Dermis lymphatic vessel endothelial cell (primary cell): Measurements from ENCODE around the gene PREP. TPM values are rescaled to one million over a fixed set of nuclear protein-coding genes. Genes with fewer than 3 reads are reported as not detected.

Experiments used
- total RNA-seq: library from RNA; depleted of rRNA; stranded (reverse); fragments of >200 nt; gene quantifications from 2 replicates; pipeline ENCODE4 v1.2.1, GENCODE V29; 2014

The PREP gene
- total RNA-seq = 15.0 and 19.2 TPM in 2 replicates

DNA sequence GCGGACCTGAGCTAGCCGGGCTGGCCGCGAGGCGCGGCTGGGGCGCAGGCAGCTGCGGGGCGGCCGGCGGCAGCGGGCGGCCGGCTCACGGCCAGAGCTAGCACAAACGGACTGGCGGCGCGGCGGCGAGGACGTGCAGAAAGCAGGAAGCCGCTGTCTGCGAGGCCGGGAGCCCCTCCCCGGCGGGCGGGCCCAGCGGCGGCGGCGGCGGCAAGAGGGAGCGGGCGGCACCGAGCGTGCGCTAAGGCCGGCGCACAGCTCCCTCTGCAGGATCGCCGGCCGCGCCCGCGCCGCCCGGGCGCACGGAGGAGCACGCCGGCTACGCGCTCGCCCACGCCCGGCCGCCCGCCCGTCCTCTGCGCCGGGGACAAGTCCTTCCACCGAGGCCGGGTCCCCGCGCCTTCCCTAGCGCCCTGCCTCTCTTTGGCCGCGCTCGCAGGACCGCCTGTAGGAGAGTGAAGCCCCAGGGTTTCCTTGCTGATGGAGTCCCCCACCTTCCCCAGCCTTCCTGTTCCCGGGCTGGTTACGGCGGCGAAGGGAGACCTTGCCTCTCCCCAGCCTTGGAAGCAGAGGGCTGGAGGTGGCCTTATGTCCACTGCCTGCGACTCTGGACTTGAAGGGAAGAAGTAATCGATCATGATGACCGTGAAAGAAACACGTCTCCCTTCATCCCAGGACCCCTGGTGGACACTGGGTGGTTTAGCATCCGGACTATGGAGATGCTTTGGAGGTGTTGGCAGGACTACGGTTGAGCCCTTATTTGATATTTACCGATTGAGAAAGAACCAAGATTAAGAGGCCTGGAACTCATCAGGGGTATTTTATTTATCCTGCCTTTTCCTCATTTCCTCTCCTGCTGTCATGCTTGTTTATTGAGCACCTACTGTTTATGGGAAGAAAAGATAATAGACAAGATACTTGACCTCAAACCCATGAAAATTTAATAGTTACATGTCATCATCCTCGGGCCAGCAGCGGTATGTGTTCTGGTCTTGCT is at the start of gene PREP:
Gene PREP (minus strand): TSS at position 144 of the 997 bp plus-strand sequence. CDS start 191 bp downstream, outside the sequence.

Other genes with a start within 250 kb of the PREP start
- gene POPDC3, start 223.1 kb downstream of the PREP start, total RNA-seq = 0.26 and 0.33 TPM in 2 replicates